HEK293 (cell line): ENCODE measurements around the gene RHOV.

Experiments
- GLIS2 ChIP-seq: fragments of 450-650 bp; formaldehyde crosslinking; IDR thresholded peaks from 2 replicates; pipeline ENCODE4 v1.5.1; 2016; ENCODE audit warnings: missing biosample characterization, missing genetic modification characterization
- SP2 ChIP-seq: fragments of 450-650 bp; formaldehyde crosslinking; IDR thresholded peaks from 2 replicates; pipeline ENCODE4 v1.5.1; 2016; ENCODE audit warnings: missing biosample characterization, missing genetic modification characterization
- ZNF549 ChIP-seq: fragments of 450-650 bp; IDR thresholded peaks from 2 replicates; pipeline ENCODE4 v1.5.1; 2018; ENCODE audit warnings: missing biosample characterization, missing genetic modification characterization, mild to moderate bottlenecking, inconsistent platforms, moderate library complexity
- ZNF626 ChIP-seq: fragments of 450-650 bp; sonication (Bioruptor Pico); formaldehyde crosslinking; IDR thresholded peaks from 2 replicates; pipeline ENCODE4 v1.5.1; 2018; ENCODE audit warnings: missing biosample characterization, missing genetic modification characterization, inconsistent platforms
- TF ChIP-seq, protein P1 (sequence below): fragments of 450-650 bp; formaldehyde crosslinking; IDR thresholded peaks from 2 replicates; pipeline ENCODE4 v1.5.1; 2016; ENCODE audit warnings: missing biosample characterization, missing genetic modification characterization
- TF ChIP-seq, protein P2 (sequence below): fragments of 450-650 bp; formaldehyde crosslinking; IDR thresholded peaks from 2 replicates; pipeline ENCODE4 v1.5.1; 2016; ENCODE audit warnings: missing biosample characterization, missing genetic modification characterization
- TF ChIP-seq, protein P3 (sequence below): fragments of 450-650 bp; formaldehyde crosslinking; IDR thresholded peaks from 2 replicates; pipeline ENCODE4 v1.5.1; 2017; ENCODE audit warnings: missing biosample characterization, missing genetic modification characterization
- TF ChIP-seq, protein P4 (sequence below): fragments of 450-650 bp; formaldehyde crosslinking; IDR thresholded peaks from 2 replicates; pipeline ENCODE4 v1.5.1; 2016; ENCODE audit warnings: missing biosample characterization, missing genetic modification characterization

DNA sequence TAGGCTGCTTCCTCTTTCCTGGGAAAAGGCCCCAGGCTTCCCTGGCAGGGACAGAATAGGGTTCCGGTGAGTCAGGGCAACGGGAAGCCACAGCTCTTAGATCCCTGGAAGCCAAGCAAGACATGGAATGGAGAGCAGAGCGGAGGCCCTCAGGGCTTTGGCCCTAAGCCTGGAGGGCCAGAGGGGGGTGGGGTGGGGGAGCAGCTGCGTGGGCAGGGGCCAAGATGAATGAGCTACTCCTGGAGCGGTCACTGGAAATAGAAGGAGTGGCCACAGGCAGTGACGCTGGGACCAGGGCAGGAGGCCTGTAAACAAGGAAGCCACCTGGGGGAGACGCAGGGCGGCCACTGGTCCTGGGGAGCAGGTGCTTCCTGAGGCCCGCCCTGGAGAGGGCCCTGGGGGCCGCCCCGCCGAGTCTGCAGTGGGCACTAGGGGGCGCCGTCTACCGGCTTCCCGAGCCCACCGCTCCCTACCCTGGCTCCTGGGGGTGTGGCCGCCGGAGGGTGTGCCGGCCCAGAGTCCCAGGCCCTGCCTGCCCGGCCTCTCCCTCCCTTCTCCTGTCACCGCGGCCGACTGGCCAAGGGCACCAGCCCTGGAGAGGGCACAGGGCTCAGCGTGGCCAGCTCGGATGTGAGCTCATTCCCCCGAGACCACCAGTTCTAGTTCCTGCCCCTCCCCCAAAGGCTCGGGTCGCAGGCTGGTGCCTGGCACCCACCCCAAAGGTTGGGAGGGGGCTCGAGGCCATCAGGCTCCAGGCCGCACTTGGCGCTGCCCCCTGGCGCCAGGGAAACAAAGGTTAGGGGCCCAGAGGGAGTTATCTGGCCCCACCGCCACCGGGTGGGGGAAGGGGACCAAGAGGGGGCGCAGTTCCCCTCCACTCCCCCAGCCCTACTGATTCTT lies 32.3 kb upstream of the RHOV start:
- TF ChIP-seq, protein P1, sequence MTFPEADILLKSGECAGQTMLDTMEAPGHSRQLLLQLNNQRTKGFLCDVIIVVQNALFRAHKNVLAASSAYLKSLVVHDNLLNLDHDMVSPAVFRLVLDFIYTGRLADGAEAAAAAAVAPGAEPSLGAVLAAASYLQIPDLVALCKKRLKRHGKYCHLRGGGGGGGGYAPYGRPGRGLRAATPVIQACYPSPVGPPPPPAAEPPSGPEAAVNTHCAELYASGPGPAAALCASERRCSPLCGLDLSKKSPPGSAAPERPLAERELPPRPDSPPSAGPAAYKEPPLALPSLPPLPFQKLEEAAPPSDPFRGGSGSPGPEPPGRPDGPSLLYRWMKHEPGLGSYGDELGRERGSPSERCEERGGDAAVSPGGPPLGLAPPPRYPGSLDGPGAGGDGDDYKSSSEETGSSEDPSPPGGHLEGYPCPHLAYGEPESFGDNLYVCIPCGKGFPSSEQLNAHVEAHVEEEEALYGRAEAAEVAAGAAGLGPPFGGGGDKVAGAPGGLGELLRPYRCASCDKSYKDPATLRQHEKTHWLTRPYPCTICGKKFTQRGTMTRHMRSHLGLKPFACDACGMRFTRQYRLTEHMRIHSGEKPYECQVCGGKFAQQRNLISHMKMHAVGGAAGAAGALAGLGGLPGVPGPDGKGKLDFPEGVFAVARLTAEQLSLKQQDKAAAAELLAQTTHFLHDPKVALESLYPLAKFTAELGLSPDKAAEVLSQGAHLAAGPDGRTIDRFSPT (tag by site-specific recombination): peak; percentile 54; the same call in 1 of the 2 replicates
- TF ChIP-seq ZNF549 (tag by site-specific recombination) (no peak), SP2 (tag by site-specific recombination) (peak; percentile 34), ZNF626 (tag by site-specific recombination) (no peak), GLIS2 (tag by site-specific recombination) (peak; percentile 96)
- TF ChIP-seq, protein P2, sequence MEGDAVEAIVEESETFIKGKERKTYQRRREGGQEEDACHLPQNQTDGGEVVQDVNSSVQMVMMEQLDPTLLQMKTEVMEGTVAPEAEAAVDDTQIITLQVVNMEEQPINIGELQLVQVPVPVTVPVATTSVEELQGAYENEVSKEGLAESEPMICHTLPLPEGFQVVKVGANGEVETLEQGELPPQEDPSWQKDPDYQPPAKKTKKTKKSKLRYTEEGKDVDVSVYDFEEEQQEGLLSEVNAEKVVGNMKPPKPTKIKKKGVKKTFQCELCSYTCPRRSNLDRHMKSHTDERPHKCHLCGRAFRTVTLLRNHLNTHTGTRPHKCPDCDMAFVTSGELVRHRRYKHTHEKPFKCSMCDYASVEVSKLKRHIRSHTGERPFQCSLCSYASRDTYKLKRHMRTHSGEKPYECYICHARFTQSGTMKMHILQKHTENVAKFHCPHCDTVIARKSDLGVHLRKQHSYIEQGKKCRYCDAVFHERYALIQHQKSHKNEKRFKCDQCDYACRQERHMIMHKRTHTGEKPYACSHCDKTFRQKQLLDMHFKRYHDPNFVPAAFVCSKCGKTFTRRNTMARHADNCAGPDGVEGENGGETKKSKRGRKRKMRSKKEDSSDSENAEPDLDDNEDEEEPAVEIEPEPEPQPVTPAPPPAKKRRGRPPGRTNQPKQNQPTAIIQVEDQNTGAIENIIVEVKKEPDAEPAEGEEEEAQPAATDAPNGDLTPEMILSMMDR (tag by site-specific recombination): peak; percentile 88
- TF ChIP-seq, protein P3, sequence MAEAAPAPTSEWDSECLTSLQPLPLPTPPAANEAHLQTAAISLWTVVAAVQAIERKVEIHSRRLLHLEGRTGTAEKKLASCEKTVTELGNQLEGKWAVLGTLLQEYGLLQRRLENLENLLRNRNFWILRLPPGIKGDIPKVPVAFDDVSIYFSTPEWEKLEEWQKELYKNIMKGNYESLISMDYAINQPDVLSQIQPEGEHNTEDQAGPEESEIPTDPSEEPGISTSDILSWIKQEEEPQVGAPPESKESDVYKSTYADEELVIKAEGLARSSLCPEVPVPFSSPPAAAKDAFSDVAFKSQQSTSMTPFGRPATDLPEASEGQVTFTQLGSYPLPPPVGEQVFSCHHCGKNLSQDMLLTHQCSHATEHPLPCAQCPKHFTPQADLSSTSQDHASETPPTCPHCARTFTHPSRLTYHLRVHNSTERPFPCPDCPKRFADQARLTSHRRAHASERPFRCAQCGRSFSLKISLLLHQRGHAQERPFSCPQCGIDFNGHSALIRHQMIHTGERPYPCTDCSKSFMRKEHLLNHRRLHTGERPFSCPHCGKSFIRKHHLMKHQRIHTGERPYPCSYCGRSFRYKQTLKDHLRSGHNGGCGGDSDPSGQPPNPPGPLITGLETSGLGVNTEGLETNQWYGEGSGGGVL: no peak
- TF ChIP-seq, protein P4, sequence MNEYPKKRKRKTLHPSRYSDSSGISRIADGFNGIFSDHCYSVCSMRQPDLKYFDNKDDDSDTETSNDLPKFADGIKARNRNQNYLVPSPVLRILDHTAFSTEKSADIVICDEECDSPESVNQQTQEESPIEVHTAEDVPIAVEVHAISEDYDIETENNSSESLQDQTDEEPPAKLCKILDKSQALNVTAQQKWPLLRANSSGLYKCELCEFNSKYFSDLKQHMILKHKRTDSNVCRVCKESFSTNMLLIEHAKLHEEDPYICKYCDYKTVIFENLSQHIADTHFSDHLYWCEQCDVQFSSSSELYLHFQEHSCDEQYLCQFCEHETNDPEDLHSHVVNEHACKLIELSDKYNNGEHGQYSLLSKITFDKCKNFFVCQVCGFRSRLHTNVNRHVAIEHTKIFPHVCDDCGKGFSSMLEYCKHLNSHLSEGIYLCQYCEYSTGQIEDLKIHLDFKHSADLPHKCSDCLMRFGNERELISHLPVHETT (tag by site-specific recombination): no peak
